Trophoblast cell (in vitro differentiated cells and primary cell): ENCODE data around the gene NMNAT2.
A peak's percentile ranks its signal among the peaks of the same experiment; 100 is the strongest.

Experiments used
- DNase-seq, 2 donors: peaks; one replicate each; pipeline ENCODE4 v3.0.0-alpha.2; 2016
- H2AFZ ChIP-seq: 2 replicates; pipeline ENCODE4 v1.6.1; 2013; ENCODE audit warnings: low read length, moderate library complexity, mild to moderate bottlenecking; ENCODE audit not compliant: insufficient read depth, poor library complexity
- H2AK5ac ChIP-seq: 2 replicates; pipeline ENCODE4 v1.6.1; 2013; ENCODE audit warnings: mild to moderate bottlenecking, low read length
- H2BK120ac ChIP-seq: 2 replicates; pipeline ENCODE4 v1.6.1; 2013; ENCODE audit warnings: low read length, mild to moderate bottlenecking, moderate library complexity; ENCODE audit not compliant: insufficient read depth, poor library complexity
- H2BK12ac ChIP-seq: 2 replicates; pipeline ENCODE4 v1.6.1; 2013; ENCODE audit warnings: mild to moderate bottlenecking, low read length, moderate library complexity
- H2BK5ac ChIP-seq: 2 replicates; pipeline ENCODE4 v1.6.1; 2013; ENCODE audit warnings: low read length, low read depth, moderate library complexity, mild to moderate bottlenecking; ENCODE audit not compliant: poor library complexity
- H3K14ac ChIP-seq: 2 replicates; pipeline ENCODE4 v1.6.1; 2013; ENCODE audit warnings: mild to moderate bottlenecking, low read length
- H3K18ac ChIP-seq: 2 replicates; pipeline ENCODE4 v1.6.1; 2013; ENCODE audit warnings: mild to moderate bottlenecking, low read length
- H3K23ac ChIP-seq: 2 replicates; pipeline ENCODE4 v1.6.1; 2013; ENCODE audit warnings: low read length
- H3K27ac ChIP-seq: 2 replicates; pipeline ENCODE4 v1.5.1; 2013; ENCODE audit warnings: low read depth, mild to moderate bottlenecking, inconsistent platforms, low read length, moderate library complexity
- H3K27me3 ChIP-seq: 2 replicates; pipeline ENCODE4 v1.6.1; 2013; ENCODE audit warnings: inconsistent platforms, mild to moderate bottlenecking, low read length, moderate library complexity; ENCODE audit not compliant: insufficient read depth
- H3K36me3 ChIP-seq, 2 experiments: 1 replicate in 1 of 2; 2 replicates in 1 of 2; pipeline ENCODE4 v1.6.1; 2013; ENCODE audit warnings: low read length in 2 of 2, mild to moderate bottlenecking in 2 of 2, moderate library complexity in 1 of 2; ENCODE audit not compliant: insufficient read depth in 2 of 2, control insufficient read depth in 1 of 2
- H3K4ac ChIP-seq: 2 replicates; pipeline ENCODE4 v1.6.1; 2013; ENCODE audit warnings: low read depth, mild to moderate bottlenecking, low read length, moderate library complexity
- H3K4me1 ChIP-seq, 2 experiments: 1 replicate in 1 of 2; 2 replicates in 1 of 2; pipeline ENCODE4 v1.6.1; 2013; ENCODE audit warnings: low read length in 2 of 2, mild to moderate bottlenecking in 2 of 2, moderate library complexity in 1 of 2; ENCODE audit not compliant: insufficient read depth in 2 of 2, control insufficient read depth in 1 of 2
- H3K4me2 ChIP-seq: 2 replicates; pipeline ENCODE4 v1.6.1; 2013; ENCODE audit warnings: inconsistent platforms, mild to moderate bottlenecking, low read length, moderate library complexity
- H3K4me3 ChIP-seq: 2 replicates; pipeline ENCODE4 v1.5.1; 2013; ENCODE audit warnings: mild to moderate bottlenecking, low read depth, low read length, inconsistent platforms
- H3K79me1 ChIP-seq: one replicate; pipeline ENCODE4 v1.6.1; 2013; ENCODE audit warnings: low read length
- H3K79me2 ChIP-seq: 2 replicates; pipeline ENCODE4 v1.6.1; 2013; ENCODE audit warnings: low read length, mild to moderate bottlenecking; ENCODE audit not compliant: control insufficient read depth, insufficient read depth, poor library complexity
- H3K9ac ChIP-seq: 2 replicates; pipeline ENCODE4 v1.6.1; 2013; ENCODE audit warnings: mild to moderate bottlenecking, low read length
- H3K9me3 ChIP-seq: 2 replicates; pipeline ENCODE4 v1.6.1; 2013; ENCODE audit warnings: low read depth, mild to moderate bottlenecking, control low read depth, inconsistent platforms, low read length; ENCODE audit not compliant: insufficient read depth
- H4K12ac ChIP-seq: 2 replicates; pipeline ENCODE4 v1.6.1; 2013; ENCODE audit warnings: low read depth, mild to moderate bottlenecking, low read length, moderate library complexity
- H4K8ac ChIP-seq: 2 replicates; pipeline ENCODE4 v1.6.1; 2013; ENCODE audit warnings: low read depth, mild to moderate bottlenecking, low read length, moderate library complexity
- H4K91ac ChIP-seq: one replicate; pipeline ENCODE4 v1.6.1; 2013; ENCODE audit warnings: low read depth, mild to moderate bottlenecking, low read length, moderate library complexity
- WGBS: extraction: QIAGEN DNeasy Blood & Tissue Kit; methylation state at CpG from one replicate; pipeline ENCODE4 v1.1.7; 2013; ENCODE audit warnings: missing lambda C conversion rate; ENCODE audit not compliant: insufficient read length, insufficient coverage; ENCODE audit errors: extremely low coverage; 5-methylcytosine and 5-hydroxymethylcytosine counted together

Gene NMNAT2

DNA sequence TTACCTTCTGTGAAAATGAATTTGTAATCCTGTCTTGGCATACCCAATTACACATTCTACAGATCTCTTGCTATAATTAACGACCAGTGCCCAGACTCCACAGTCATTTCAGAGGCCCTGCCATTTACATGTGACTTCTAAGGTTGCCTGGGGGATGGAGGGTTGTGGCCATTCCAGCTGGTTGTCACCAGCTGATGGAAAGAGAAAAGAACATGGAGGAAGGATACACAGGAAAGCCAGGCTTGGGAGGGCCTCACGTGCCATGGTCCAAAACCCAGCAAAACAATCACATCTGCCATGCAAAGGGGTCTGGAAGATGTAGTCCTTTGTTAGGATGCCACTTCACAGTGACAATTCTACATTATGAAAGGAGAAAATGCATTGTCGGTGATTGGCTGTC, 172.8 kb downstream of the NMNAT2 start:
- Histone ChIP-seq H3K79me2 (no peaks in the 10 kb centered on the region), H2BK5ac (no peak overlapping the region), H3K4me1 (peaks cover 0 to 6% of the 10 kb centered on the region in 2 experiments), H3K9ac (no peak overlapping the region), H3K4ac (no peak overlapping the region), H3K4me3 (no peak overlapping the region), H3K36me3 (peaks cover 0 to 4% of the 10 kb centered on the region in 2 experiments), H3K18ac (no peak overlapping the region), H3K79me1 (no peaks in the 10 kb centered on the region), H2AK5ac (no peak overlapping the region), H3K9me3 (peaks cover 2% of the 10 kb centered on the region), H3K4me2 (no peak overlapping the region), H4K91ac (no peak overlapping the region), H3K14ac (no peak overlapping the region), H2AFZ (no peak overlapping the region), H3K27me3 (no peaks in the 10 kb centered on the region), H2BK12ac (no peak overlapping the region), H3K27ac (no peak overlapping the region), H3K23ac (no peak overlapping the region), H2BK120ac (no peak overlapping the region), H4K12ac (no peak overlapping the region), H4K8ac (no peak overlapping the region)
- WGBS: no CpG with 5 or more reads among the region's 3 CpGs
- DNase-seq: no peak

DNA sequence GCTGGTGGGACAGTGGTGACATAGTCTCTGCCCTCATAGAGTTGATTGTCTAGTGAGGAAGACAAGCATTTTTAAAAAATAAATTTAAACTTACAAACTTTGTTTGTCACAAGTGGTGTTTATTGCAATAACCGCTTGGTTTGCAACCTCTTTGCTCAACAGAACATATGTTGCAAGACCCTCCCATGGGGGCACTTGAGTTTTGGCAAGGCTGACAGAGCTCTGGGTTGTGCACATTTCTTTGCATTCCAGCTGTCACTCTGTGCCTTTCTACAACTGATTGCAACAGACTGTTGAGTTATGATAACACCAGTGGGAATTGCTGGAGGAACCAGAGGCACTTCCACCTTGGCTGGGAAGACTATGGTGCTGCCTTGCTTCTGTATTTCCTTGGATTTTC, 173.7 kb downstream of the NMNAT2 start:
- no CpG with 5 or more reads among the region's 1 CpG for WGBS
- Histone ChIP-seq H3K9ac (no peak overlapping the region), H3K23ac (no peak overlapping the region), H4K12ac (no peak overlapping the region), H3K27ac (no peak overlapping the region), H3K9me3 (peaks cover 2% of the 10 kb centered on the region), H3K79me1 (no peaks in the 10 kb centered on the region), H3K79me2 (no peaks in the 10 kb centered on the region), H2AK5ac (no peak overlapping the region), H2BK12ac (no peak overlapping the region), H3K27me3 (no peaks in the 10 kb centered on the region), H3K36me3 (peaks cover 0 to 7% of the 10 kb centered on the region in 2 experiments), H3K14ac (no peak overlapping the region), H3K4me1 (peaks cover 0 to 6% of the 10 kb centered on the region in 2 experiments), H3K18ac (no peak overlapping the region), H2AFZ (no peak overlapping the region), H4K8ac (no peak overlapping the region), H3K4ac (no peak overlapping the region), H2BK5ac (no peak overlapping the region), H4K91ac (no peak overlapping the region), H2BK120ac (no peak overlapping the region), H3K4me3 (no peak overlapping the region), H3K4me2 (no peak overlapping the region)
- peak; percentile 87 to 96 for DNase-seq

GRCh38 chr1:183243161-183244050, 174.8 kb downstream of the NMNAT2 start:
- no CpG with 5 or more reads among the region's 5 CpGs for WGBS

GRCh38 chr1:183242556-183242955, 175.6 kb downstream of the NMNAT2 start:
- Histone ChIP-seq H3K4me1 (peaks cover 0 to 12% of the 10 kb centered on the region in 2 experiments), H3K79me1 (peaks cover 3% of the 10 kb centered on the region), H3K4ac (no peak overlapping the region), H3K4me2 (no peak overlapping the region), H4K91ac (no peak overlapping the region), H4K8ac (no peak overlapping the region), H2BK12ac (no peak overlapping the region), H4K12ac (no peak overlapping the region), H3K14ac (no peak overlapping the region), H3K36me3 (peaks cover 2 to 7% of the 10 kb centered on the region in 2 experiments), H3K27me3 (no peaks in the 10 kb centered on the region), H3K79me2 (no peaks in the 10 kb centered on the region), H3K27ac (no peak overlapping the region), H3K18ac (no peak overlapping the region), H2AK5ac (no peak overlapping the region), H3K9ac (no peak overlapping the region), H3K23ac (no peak overlapping the region), H2BK5ac (no peak overlapping the region), H2BK120ac (no peak overlapping the region), H3K4me3 (no peak overlapping the region), H3K9me3 (peaks cover 2% of the 10 kb centered on the region), H2AFZ (no peak overlapping the region)
- WGBS: no CpG with 5 or more reads among the region's 3 CpGs
- peak in 1 of 2 donors; percentile 70 for DNase-seq

More at GRCh38 chr1:183243161-183244050, 174.8 kb downstream of the NMNAT2 start:
- Histone ChIP-seq H3K36me3 (peaks cover 0 to 7% of the 10 kb centered on the region in 2 experiments), H3K27me3 (no peaks in the 10 kb centered on the region), H3K9me3 (peaks cover 2% of the 10 kb centered on the region), H3K4me1 (peaks cover 0 to 6% of the 10 kb centered on the region in 2 experiments), H3K18ac (no peak overlapping the region), H3K23ac (no peak overlapping the region), H3K14ac (no peak overlapping the region), H3K27ac (no peak overlapping the region), H3K79me1 (no peaks in the 10 kb centered on the region), H2BK5ac (no peak overlapping the region), H2BK120ac (no peak overlapping the region), H3K4ac (no peak overlapping the region), H3K9ac (no peak overlapping the region), H4K8ac (no peak overlapping the region), H3K4me2 (no peak overlapping the region), H2AFZ (no peak overlapping the region), H2BK12ac (no peak overlapping the region), H2AK5ac (peak overlapping the region; percentile 22), H4K12ac (no peak overlapping the region), H3K79me2 (no peaks in the 10 kb centered on the region), H3K4me3 (no peak overlapping the region), H4K91ac (peak overlapping the region; percentile 26)
- DNase-seq: peak; percentile 90 to 96
